Natural killer cell (primary cell): ENCODE measurements around the gene COG3. TPM values are rescaled to one million over a fixed set of nuclear protein-coding genes. Genes with fewer than 3 reads are reported as not detected.

Source experiments
- ATAC-seq, 3 donors: fragments of 150-1000 bp in 2 of 3; fragments of 200-7000 bp in 1 of 3; cut with Tn5 transposase; 1 replicate in 1 of 3; 2 replicates in 2 of 3; pipeline ENCODE4 v1.10.0; 2021; ENCODE audit warnings: mild to moderate bottlenecking in 2 of 3, moderate library complexity in 2 of 3
- DNase-seq, 2 donors: peaks; one replicate each; pipeline versions ENCODE4 v3.0.0 to v3.0.0-alpha.2; 2013 to 2021; ENCODE audit warnings: mixed read lengths in 1 of 2
- H3K27ac ChIP-seq: one replicate; pipeline ENCODE4 v1.5.1; 2013; ENCODE audit warnings: mild to moderate bottlenecking, low read length
- H3K27me3 ChIP-seq: one replicate; pipeline ENCODE4 v1.6.1; 2013; ENCODE audit warnings: low read length; ENCODE audit not compliant: control insufficient read depth, insufficient read depth
- H3K36me3 ChIP-seq: one replicate; pipeline ENCODE4 v1.6.1; 2013; ENCODE audit warnings: low read length; ENCODE audit not compliant: control insufficient read depth, insufficient read depth
- H3K4me1 ChIP-seq: one replicate; pipeline ENCODE4 v1.6.1; 2013; ENCODE audit warnings: low read length; ENCODE audit not compliant: control insufficient read depth, insufficient read depth
- H3K4me3 ChIP-seq: one replicate; pipeline ENCODE4 v1.5.1; 2013; ENCODE audit warnings: low read length
- H3K9me3 ChIP-seq: one replicate; pipeline ENCODE4 v1.6.1; 2013; ENCODE audit warnings: low read length; ENCODE audit not compliant: control insufficient read depth, insufficient read depth
- H3K27ac Mint-ChIP-seq, 2 donors: one replicate each; pipeline ENCODE4 v1.8.0; 2022; ENCODE audit warnings: mild to moderate bottlenecking in 2 of 2, mixed read lengths in 2 of 2, moderate library complexity in 1 of 2
- H3K27me3 Mint-ChIP-seq, 2 donors: one replicate each; pipeline ENCODE4 v1.8.0; 2022; ENCODE audit warnings: low read depth in 2 of 2, mixed read lengths in 2 of 2
- H3K36me3 Mint-ChIP-seq: one replicate; pipeline ENCODE4 v1.8.0; 2022; ENCODE audit warnings: mixed read lengths
- H3K4me1 Mint-ChIP-seq, 2 donors: one replicate each; pipeline ENCODE4 v1.8.0; 2022; ENCODE audit warnings: mixed read lengths in 2 of 2
- H3K4me3 Mint-ChIP-seq: one replicate; pipeline ENCODE4 v1.8.0; 2022; ENCODE audit warnings: mild to moderate bottlenecking, moderate library complexity, mixed read lengths
- H3K9me3 Mint-ChIP-seq, 2 donors: one replicate each; pipeline ENCODE4 v1.8.0; 2022; ENCODE audit warnings: mixed read lengths in 2 of 2
- WGBS: methylation state at CpG from one replicate; pipeline ENCODE4 v1.1.7; 2013; ENCODE audit warnings: missing lambda C conversion rate; ENCODE audit not compliant: insufficient coverage; 5-methylcytosine and 5-hydroxymethylcytosine counted together
- intact Hi-C: fragments of 100-400 bp; cut with micrococcal nuclease; formaldehyde crosslinking; loops from one replicate; pipeline ENCODE4 v1.14.2; 2022
- total RNA-seq, 4 donors: library from RNA; stranded (reverse); fragments of 120-200 nt in 1 of 4; gene quantifications; one replicate each; pipeline versions ENCODE4 v1.2.3 to v1.2.4, GENCODE V29; 2013 to 2022
- TF ChIP-seq, protein P1 (sequence below): fragments of 200-600 bp; IDR thresholded peaks from one replicate; pipeline ENCODE4 v1.8.0; 2022; ENCODE audit warnings: antibody characterized with exemption

COG3 gene
- total RNA-seq, 3 donors from 2014 or later (not counting 1 experiment from before 2014, with no cell fraction given) = 48.8 to 58.1 (median 55.6) TPM

DNA sequence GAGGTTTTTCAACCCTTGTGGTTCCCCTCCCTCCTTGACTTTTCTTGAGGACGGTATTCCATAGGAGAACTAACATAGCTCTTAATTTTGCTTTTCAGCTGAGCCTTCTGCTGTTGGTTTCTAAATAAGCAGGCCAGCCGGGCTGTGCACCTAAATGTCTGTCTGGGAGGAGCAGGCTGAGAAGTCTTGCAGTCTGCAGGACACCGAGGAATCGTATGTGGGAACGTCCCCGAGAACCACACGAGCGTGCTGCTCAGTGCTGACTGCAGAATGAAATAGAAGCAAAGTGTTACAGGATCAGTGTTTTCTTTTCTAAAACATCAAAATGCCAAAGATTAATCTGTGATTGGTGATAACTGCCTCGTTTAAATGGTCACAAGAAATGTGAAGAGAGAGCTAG, 69.9 kb downstream of the COG3 start:
- Histone ChIP-seq H3K27ac (no peak overlapping the region), H3K36me3 (peaks cover 60% of the 10 kb centered on the region), H3K9me3 (no peaks in the 10 kb centered on the region), H3K27me3 (no peaks in the 10 kb centered on the region), H3K4me3 (no peak overlapping the region), H3K4me1 (no peaks in the 10 kb centered on the region)
- Mint-ChIP-seq H3K4me1 (no peaks in the 10 kb centered on the region), H3K9me3 (no peaks in the 10 kb centered on the region), H3K27ac (peak overlapping the region in 1 of 2 donors; percentile 43), H3K4me3 (no peak overlapping the region), H3K36me3 (peaks cover 20% of the 10 kb centered on the region), H3K27me3 (no peaks in the 10 kb centered on the region)
- intact Hi-C loops = no loop called here
- no peak for DNase-seq
- WGBS = 96% methylated on average over 9 of the region's 9 CpGs
- TF ChIP-seq, protein P1, sequence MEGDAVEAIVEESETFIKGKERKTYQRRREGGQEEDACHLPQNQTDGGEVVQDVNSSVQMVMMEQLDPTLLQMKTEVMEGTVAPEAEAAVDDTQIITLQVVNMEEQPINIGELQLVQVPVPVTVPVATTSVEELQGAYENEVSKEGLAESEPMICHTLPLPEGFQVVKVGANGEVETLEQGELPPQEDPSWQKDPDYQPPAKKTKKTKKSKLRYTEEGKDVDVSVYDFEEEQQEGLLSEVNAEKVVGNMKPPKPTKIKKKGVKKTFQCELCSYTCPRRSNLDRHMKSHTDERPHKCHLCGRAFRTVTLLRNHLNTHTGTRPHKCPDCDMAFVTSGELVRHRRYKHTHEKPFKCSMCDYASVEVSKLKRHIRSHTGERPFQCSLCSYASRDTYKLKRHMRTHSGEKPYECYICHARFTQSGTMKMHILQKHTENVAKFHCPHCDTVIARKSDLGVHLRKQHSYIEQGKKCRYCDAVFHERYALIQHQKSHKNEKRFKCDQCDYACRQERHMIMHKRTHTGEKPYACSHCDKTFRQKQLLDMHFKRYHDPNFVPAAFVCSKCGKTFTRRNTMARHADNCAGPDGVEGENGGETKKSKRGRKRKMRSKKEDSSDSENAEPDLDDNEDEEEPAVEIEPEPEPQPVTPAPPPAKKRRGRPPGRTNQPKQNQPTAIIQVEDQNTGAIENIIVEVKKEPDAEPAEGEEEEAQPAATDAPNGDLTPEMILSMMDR = no peak
- no peak for ATAC-seq

DNA sequence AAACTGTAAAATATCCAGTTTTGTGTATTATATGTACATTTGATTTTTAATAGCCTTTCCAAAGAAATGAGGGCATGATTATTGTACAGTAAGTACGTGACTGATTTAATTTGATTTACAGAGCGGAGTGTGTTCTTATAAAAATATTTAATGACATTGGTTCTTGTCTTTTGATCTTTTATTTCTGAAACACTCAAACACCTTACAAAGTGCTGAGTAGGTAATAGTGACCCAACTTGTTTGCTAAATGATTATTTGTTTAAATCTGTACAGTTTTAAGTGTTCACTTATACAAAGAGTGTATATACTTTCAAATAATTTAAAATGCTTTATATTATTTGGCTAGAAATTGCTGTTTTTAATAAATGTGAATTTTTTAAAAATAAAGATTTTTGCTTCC, 71.5 kb downstream of the COG3 start:
- DNase-seq (no peak), ATAC-seq (no peak)
- Histone ChIP-seq H3K4me3 (no peak overlapping the region), H3K4me1 (no peaks in the 10 kb centered on the region), H3K36me3 (peaks cover 45% of the 10 kb centered on the region), H3K27ac (no peak overlapping the region), H3K27me3 (no peaks in the 10 kb centered on the region), H3K9me3 (no peaks in the 10 kb centered on the region)
- Mint-ChIP-seq H3K27ac (peak overlapping the region in 1 of 2 donors; percentile 22), H3K36me3 (peaks cover 10% of the 10 kb centered on the region), H3K27me3 (no peaks in the 10 kb centered on the region), H3K4me3 (no peak overlapping the region), H3K9me3 (no peaks in the 10 kb centered on the region), H3K4me1 (no peaks in the 10 kb centered on the region)
- WGBS = 100% methylated on average over 1 of the region's 2 CpGs
- TF ChIP-seq, protein P1 = no peak
- intact Hi-C loops = no loop called here

DNA sequence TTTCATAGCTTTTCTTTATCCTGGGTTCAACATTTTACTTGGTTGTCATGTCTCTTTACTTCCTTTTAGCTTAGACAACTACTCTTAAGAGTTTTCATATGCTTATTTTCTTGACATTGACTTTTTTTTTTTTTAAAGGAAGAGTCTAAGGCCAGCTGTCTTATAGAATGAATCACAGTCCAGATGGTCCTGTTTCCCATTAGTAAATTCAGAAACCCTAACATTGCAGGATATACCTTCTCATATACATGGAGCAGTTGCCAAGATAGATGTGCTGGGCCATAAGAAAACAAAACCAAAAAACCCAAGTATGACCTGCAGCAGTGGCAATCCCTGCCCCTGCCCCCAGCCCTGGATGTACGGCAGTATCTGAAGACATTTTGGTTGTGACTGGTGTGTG, 72.8 kb downstream of the COG3 start:
- H3K27ac Mint-ChIP-seq = peak overlapping the region; percentile 22 to 38
- H3K4me1 Mint-ChIP-seq = no peaks in the 10 kb centered on the region
- H3K4me3 ChIP-seq = no peak overlapping the region

DNA sequence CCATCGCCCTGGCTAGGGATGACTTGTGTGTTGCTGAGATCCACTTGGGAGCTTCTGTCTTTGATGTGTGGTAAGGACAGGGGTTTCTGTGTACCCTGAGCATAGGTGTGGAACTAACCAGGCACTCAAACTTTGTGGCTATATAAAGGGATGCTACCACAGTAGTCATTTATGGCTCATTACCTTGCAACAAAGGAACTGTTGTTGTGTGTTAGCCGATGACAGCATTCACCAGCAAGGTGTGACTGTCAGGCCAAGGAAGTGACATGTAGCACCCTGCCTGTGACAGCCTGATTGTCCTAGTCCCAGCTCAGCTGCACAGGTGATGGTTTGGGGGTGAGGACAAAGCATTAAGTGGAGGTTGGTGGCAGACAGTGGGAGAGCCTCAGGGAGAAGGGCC, 73.6 kb downstream of the COG3 start:
- no peaks in the 10 kb centered on the region for H3K4me1 Mint-ChIP-seq
- DNase-seq = no peak
- TF ChIP-seq, protein P1 = no peak
- no peak for ATAC-seq
- no peaks in the 10 kb centered on the region for H3K27me3 ChIP-seq
- peak overlapping the region in 1 of 2 donors; percentile 38 for H3K27ac Mint-ChIP-seq
- no peak overlapping the region for H3K4me3 ChIP-seq
- peaks cover 8% of the 10 kb centered on the region for H3K36me3 Mint-ChIP-seq
- no peaks in the 10 kb centered on the region for H3K4me1 ChIP-seq
- no peak overlapping the region for H3K4me3 Mint-ChIP-seq
- no peaks in the 10 kb centered on the region for H3K9me3 ChIP-seq
- intact Hi-C loops = no loop called here
- no peaks in the 10 kb centered on the region for H3K9me3 Mint-ChIP-seq
- WGBS = 84% methylated on average over 2 of the region's 2 CpGs
- no peaks in the 10 kb centered on the region for H3K27me3 Mint-ChIP-seq
- H3K36me3 ChIP-seq = peaks cover 31% of the 10 kb centered on the region
- H3K27ac ChIP-seq = no peak overlapping the region

More for the DNA sequence above, 72.8 kb downstream of the COG3 start:
- Mint-ChIP-seq H3K9me3 (no peaks in the 10 kb centered on the region), H3K27me3 (no peaks in the 10 kb centered on the region), H3K4me3 (no peak overlapping the region), H3K36me3 (peaks cover 10% of the 10 kb centered on the region)
- H3K4me1 ChIP-seq = no peaks in the 10 kb centered on the region
- TF ChIP-seq, protein P1 = no peak
- intact Hi-C loops = no loop called here
- H3K27me3 ChIP-seq = no peaks in the 10 kb centered on the region
- ATAC-seq (no peak), DNase-seq (no peak)
- no peak overlapping the region for H3K27ac ChIP-seq
- H3K9me3 ChIP-seq = no peaks in the 10 kb centered on the region
- peaks cover 37% of the 10 kb centered on the region for H3K36me3 ChIP-seq
- 100% methylated on average over 1 of the region's 1 CpG for WGBS
